Endothelial cell of umbilical vein (primary cell): ENCODE data around the gene SYNGR3.
"Not testable (repeated sequence)": the region's sequence is repeated elsewhere in the genome, so short reads cannot be mapped to it uniquely, and the experiment has no call there.

ENCODE experiments used
- JUN ChIP-seq: IDR thresholded peaks from 2 replicates; pipeline ENCODE4 v1.6.1; 2011; ENCODE audit warnings: borderline replicate concordance, low read depth; ENCODE audit not compliant: insufficient read length, insufficient read depth
- MYC ChIP-seq: IDR thresholded peaks from one replicate; pipeline ENCODE4 v1.6.1; 2011; ENCODE audit warnings: mild to moderate bottlenecking, low read depth, low read length
- POLR2A ChIP-seq: IDR thresholded peaks from 2 replicates; pipeline ENCODE4 v1.6.1; 2012; ENCODE audit warnings: low read depth, mild to moderate bottlenecking, control low read depth, low read length
- TF ChIP-seq, protein P1 (sequence below), 2 donors: IDR thresholded peaks; 1 replicate in 1 of 2; 2 replicates in 1 of 2; pipeline ENCODE4 v1.5.1; 2011; ENCODE audit warnings: low read length in 2 of 2, mild to moderate bottlenecking in 2 of 2, moderate library complexity in 2 of 2, control low read depth in 1 of 2, inconsistent platforms in 1 of 2, low read depth in 1 of 2; ENCODE audit not compliant: insufficient read depth in 1 of 2; ENCODE audit errors: extremely low read depth in 1 of 2
- TF ChIP-seq, protein P2 (sequence below): IDR thresholded peaks from 2 replicates; pipeline ENCODE4 v1.6.1; 2011; ENCODE audit not compliant: insufficient read depth, insufficient read length

DNA sequence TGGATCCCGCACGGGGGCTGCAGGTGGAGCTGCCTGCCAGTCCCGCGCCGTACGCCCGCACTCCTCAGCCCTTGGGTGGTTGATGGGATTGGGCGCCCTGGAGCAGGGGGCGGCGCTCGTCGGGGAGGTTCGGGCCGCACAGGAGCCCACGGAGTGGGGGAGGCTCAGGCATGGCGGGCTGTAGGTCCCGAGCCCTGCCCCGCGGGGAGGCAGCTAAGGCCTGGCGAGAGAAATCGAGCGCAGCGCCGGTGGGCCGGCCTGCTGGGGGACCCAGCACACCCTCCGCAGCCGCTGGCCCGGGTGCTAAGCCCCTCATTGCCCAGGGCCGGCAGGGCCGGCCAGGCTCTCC, 31.7 kb upstream of the SYNGR3 start:
- TF ChIP-seq, protein P1, sequence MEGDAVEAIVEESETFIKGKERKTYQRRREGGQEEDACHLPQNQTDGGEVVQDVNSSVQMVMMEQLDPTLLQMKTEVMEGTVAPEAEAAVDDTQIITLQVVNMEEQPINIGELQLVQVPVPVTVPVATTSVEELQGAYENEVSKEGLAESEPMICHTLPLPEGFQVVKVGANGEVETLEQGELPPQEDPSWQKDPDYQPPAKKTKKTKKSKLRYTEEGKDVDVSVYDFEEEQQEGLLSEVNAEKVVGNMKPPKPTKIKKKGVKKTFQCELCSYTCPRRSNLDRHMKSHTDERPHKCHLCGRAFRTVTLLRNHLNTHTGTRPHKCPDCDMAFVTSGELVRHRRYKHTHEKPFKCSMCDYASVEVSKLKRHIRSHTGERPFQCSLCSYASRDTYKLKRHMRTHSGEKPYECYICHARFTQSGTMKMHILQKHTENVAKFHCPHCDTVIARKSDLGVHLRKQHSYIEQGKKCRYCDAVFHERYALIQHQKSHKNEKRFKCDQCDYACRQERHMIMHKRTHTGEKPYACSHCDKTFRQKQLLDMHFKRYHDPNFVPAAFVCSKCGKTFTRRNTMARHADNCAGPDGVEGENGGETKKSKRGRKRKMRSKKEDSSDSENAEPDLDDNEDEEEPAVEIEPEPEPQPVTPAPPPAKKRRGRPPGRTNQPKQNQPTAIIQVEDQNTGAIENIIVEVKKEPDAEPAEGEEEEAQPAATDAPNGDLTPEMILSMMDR (IDR thresholded peaks at IDR 0.05; ENCODE audit: extremely low read depth in 1 of 2, insufficient read depth in 1 of 2, low read depth in 1 of 2, low read length in 2 of 2) = not testable (repeated sequence)
- not testable (repeated sequence) for TF ChIP-seq POLR2A, JUN, MYC
- TF ChIP-seq, protein P2, sequence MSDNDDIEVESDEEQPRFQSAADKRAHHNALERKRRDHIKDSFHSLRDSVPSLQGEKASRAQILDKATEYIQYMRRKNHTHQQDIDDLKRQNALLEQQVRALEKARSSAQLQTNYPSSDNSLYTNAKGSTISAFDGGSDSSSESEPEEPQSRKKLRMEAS = not testable (repeated sequence)
